ENCODE measurements around the gene INCA1. TPM values are rescaled to one million over a fixed set of nuclear protein-coding genes. Genes with fewer than 3 reads are reported as not detected.

The INCA1 gene
- total and polyA plus RNA-seq, 2 of the 13 experiments (the other 11 are each of a cell fraction or from before 2014, with no cell fraction given) = 0.93 to 2.6 TPM

DNA sequence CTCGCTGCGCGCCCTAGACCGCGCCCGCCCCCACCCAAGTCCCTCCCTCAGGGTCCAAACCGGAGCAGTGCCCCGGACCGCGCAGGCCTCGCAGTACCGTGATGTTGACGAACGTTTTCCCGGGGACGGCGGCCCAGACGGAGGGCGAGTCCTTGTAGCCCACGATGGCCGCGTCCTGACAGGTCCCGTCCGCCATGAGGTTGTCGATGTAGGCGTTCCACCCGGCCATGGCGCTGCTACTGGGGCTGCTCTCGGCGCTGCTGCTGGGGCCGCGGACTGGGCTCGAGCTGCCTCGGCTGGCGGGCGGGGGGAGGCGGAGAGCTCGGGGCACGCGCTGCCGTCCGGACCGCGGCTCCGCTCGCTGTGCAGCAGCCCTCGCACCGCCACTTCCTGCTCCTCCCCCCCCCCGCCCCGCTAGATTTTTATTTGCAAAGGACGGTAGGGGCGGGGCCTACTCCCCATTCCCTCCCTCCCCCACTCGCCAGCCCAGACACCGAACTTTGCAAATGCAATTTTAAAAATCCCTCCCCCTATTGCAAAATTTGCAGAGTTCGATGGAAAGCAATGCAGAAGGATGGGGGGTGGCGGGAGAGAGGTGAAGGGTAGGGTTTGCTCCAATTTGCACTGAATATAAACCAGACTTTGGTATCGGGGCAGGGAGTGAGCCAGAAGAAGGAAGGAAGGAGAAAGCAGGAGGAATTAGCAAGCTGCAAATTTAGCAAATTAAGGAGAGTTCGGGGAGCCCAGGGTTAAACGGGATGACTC lies 49.0 kb downstream of the INCA1 start, which contains the start of gene PFN1 (continued):
- TF ChIP-seq ZNF20 (CRISPR knock-in tag; IDR thresholded peaks at IDR 0.05) = peak; percentile 63; the same call in 1 of the 2 replicates
- peak; percentile 63 for TF ChIP-seq HNRNPK (IDR thresholded peaks at IDR 0.05; ENCODE audit: low read depth, low read length, poor library complexity, severe bottlenecking)
- TF ChIP-seq ISL2 (CRISPR knock-in tag; IDR thresholded peaks at IDR 0.05) = peak; percentile 16; the same call in 1 of the 2 replicates
- TF ChIP-seq CHCHD3 (CRISPR knock-in tag; IDR thresholded peaks at IDR 0.05) = 0 out of 2 replicates have a peak, but pooled peaks have one; percentile 10
- TF ChIP-seq IRF2 (CRISPR knock-in tag; IDR thresholded peaks at IDR 0.05) = no peak
- no peak for TF ChIP-seq GTF2F1 (IDR thresholded peaks at IDR 0.05; ENCODE audit: low read length)
- TF ChIP-seq, protein P1, sequence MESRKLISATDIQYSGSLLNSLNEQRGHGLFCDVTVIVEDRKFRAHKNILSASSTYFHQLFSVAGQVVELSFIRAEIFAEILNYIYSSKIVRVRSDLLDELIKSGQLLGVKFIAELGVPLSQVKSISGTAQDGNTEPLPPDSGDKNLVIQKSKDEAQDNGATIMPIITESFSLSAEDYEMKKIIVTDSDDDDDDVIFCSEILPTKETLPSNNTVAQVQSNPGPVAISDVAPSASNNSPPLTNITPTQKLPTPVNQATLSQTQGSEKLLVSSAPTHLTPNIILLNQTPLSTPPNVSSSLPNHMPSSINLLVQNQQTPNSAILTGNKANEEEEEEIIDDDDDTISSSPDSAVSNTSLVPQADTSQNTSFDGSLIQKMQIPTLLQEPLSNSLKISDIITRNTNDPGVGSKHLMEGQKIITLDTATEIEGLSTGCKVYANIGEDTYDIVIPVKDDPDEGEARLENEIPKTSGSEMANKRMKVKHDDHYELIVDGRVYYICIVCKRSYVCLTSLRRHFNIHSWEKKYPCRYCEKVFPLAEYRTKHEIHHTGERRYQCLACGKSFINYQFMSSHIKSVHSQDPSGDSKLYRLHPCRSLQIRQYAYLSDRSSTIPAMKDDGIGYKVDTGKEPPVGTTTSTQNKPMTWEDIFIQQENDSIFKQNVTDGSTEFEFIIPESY (CRISPR knock-in tag; IDR thresholded peaks at IDR 0.05) = 0 out of 2 replicates have a peak, but pooled peaks have one; percentile 5
- TF ChIP-seq IRX3 (CRISPR knock-in tag; IDR thresholded peaks at IDR 0.05; ENCODE audit: borderline replicate concordance, low read depth) = no peak; the same call in 1 of the 2 replicates
- TF ChIP-seq, protein P2, sequence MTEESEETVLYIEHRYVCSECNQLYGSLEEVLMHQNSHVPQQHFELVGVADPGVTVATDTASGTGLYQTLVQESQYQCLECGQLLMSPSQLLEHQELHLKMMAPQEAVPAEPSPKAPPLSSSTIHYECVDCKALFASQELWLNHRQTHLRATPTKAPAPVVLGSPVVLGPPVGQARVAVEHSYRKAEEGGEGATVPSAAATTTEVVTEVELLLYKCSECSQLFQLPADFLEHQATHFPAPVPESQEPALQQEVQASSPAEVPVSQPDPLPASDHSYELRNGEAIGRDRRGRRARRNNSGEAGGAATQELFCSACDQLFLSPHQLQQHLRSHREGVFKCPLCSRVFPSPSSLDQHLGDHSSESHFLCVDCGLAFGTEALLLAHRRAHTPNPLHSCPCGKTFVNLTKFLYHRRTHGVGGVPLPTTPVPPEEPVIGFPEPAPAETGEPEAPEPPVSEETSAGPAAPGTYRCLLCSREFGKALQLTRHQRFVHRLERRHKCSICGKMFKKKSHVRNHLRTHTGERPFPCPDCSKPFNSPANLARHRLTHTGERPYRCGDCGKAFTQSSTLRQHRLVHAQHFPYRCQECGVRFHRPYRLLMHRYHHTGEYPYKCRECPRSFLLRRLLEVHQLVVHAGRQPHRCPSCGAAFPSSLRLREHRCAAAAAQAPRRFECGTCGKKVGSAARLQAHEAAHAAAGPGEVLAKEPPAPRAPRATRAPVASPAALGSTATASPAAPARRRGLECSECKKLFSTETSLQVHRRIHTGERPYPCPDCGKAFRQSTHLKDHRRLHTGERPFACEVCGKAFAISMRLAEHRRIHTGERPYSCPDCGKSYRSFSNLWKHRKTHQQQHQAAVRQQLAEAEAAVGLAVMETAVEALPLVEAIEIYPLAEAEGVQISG (CRISPR knock-in tag; IDR thresholded peaks at IDR 0.05) = 0 out of 2 replicates have a peak, but pooled peaks have one; percentile 42
- TF ChIP-seq ZFY (CRISPR knock-in tag; IDR thresholded peaks at IDR 0.05) = peak; percentile 53
- TF ChIP-seq ZNF652 (CRISPR knock-in tag; IDR thresholded peaks at IDR 0.05; ENCODE audit: borderline replicate concordance, low read depth) = peak; percentile 95
- no peak for TF ChIP-seq ZNF670 (CRISPR knock-in tag; IDR thresholded peaks at IDR 0.05; ENCODE audit: borderline replicate concordance)
- TF ChIP-seq CBFB (CRISPR knock-in tag; IDR thresholded peaks at IDR 0.05) = no peak; the same call in 1 of the 2 replicates
- peak; percentile 75; the same call in 1 of the 2 replicates for TF ChIP-seq ZNF891 (CRISPR knock-in tag; IDR thresholded peaks at IDR 0.05)
- peak; percentile 75 for TF ChIP-seq SKI (IDR thresholded peaks at IDR 0.05; ENCODE audit: partially characterized antibody)
- TF ChIP-seq, protein P3, sequence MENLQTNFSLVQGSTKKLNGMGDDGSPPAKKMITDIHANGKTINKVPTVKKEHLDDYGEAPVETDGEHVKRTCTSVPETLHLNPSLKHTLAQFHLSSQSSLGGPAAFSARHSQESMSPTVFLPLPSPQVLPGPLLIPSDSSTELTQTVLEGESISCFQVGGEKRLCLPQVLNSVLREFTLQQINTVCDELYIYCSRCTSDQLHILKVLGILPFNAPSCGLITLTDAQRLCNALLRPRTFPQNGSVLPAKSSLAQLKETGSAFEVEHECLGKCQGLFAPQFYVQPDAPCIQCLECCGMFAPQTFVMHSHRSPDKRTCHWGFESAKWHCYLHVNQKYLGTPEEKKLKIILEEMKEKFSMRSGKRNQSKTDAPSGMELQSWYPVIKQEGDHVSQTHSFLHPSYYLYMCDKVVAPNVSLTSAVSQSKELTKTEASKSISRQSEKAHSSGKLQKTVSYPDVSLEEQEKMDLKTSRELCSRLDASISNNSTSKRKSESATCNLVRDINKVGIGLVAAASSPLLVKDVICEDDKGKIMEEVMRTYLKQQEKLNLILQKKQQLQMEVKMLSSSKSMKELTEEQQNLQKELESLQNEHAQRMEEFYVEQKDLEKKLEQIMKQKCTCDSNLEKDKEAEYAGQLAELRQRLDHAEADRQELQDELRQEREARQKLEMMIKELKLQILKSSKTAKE (CRISPR knock-in tag; IDR thresholded peaks at IDR 0.05; ENCODE audit: borderline replicate concordance) = peak; percentile 40; the same call in 1 of the 2 replicates
- 0 out of 2 replicates have a peak, but pooled peaks have one; percentile 51 for TF ChIP-seq BRCA1 (CRISPR knock-in tag; IDR thresholded peaks at IDR 0.05)
- TF ChIP-seq SOX6 (IDR thresholded peaks at IDR 0.05) = no peak
- peak; percentile 33 for TF ChIP-seq SOX6 (CRISPR knock-in tag; IDR thresholded peaks at IDR 0.05)
- TF ChIP-seq, protein P4, sequence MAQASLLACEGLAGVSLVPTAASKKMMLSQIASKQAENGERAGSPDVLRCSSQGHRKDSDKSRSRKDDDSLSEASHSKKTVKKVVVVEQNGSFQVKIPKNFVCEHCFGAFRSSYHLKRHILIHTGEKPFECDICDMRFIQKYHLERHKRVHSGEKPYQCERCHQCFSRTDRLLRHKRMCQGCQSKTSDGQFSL (CRISPR knock-in tag; IDR thresholded peaks at IDR 0.05) = peak; percentile 67; the same call in 1 of the 2 replicates
- peak; percentile 23; the same call in 1 of the 2 replicates for TF ChIP-seq ZFX (CRISPR knock-in tag; IDR thresholded peaks at IDR 0.05; ENCODE audit: low read depth)
- TF ChIP-seq SP2 (CRISPR knock-in tag; IDR thresholded peaks at IDR 0.05) = peak; percentile 56; the same call in 1 of the 2 replicates
- peak; percentile 43; the same call in 1 of the 2 replicates for TF ChIP-seq ZNF317 (CRISPR knock-in tag; IDR thresholded peaks at IDR 0.05)

Measured in HepG2 (cell line).